Measurements from ENCODE around the gene FOXF2. TPM values are rescaled to one million over a fixed set of nuclear protein-coding genes. Genes with fewer than 3 reads are reported as not detected.

The FOXF2 gene
- total and polyA plus RNA-seq, 2 of the 13 experiments (the other 11 are each of a cell fraction or from before 2014, with no cell fraction given): not detected

GRCh38 chr6:1435806-1436205 is 46.4 kb downstream of the FOXF2 start (continued):
- TF ChIP-seq SALL2 (CRISPR knock-in tag; IDR thresholded peaks at IDR 0.05) (no peak), NFATC3 (CRISPR knock-in tag; IDR thresholded peaks at IDR 0.05) (no peak), IRF2 (CRISPR knock-in tag; IDR thresholded peaks at IDR 0.05) (no peak), EEA1 (CRISPR knock-in tag; IDR thresholded peaks at IDR 0.05; ENCODE audit: borderline replicate concordance) (no peak), ZNF383 (CRISPR knock-in tag; IDR thresholded peaks at IDR 0.05; ENCODE audit: borderline replicate concordance) (no peak), MTF1 (CRISPR knock-in tag; IDR thresholded peaks at IDR 0.05) (no peak), ONECUT2 (CRISPR knock-in tag; IDR thresholded peaks at IDR 0.05) (no peak), SKIL (CRISPR knock-in tag; IDR thresholded peaks at IDR 0.05; ENCODE audit: borderline replicate concordance) (no peak)

- intact Hi-C loops (cut with micrococcal nuclease; ENCODE audit: unreplicated experiment): loop anchor here (1.0 to 2.0 kb wide), 4 partner anchors 101 to 843 kb away; no protein-coding TSS in a partner anchor
- BruUV-seq (replicated peaks): no TSS peak
- ATAC-seq (peak; percentile 98), FAIRE-seq (peak; percentile 89), DNase-seq (ENCODE audit: low spot score) (peak; percentile 67)
- Histone ChIP-seq H3K4me3 (replicated peaks in 1 of 3; ENCODE audit: insufficient read depth in 1 of 3, low read depth in 2 of 3, low read length in 3 of 3) (no peak overlapping the region), H3K27me3 (ENCODE audit: control insufficient read depth in 1 of 2, insufficient read depth in 2 of 2, low read length in 2 of 2) (peaks cover 10 to 47% of the 10 kb centered on the region in 2 experiments), H4K20me1 (ENCODE audit: insufficient read depth, low read length) (no peaks in the 10 kb centered on the region), H3K27ac (ENCODE audit: extremely low read length, insufficient read depth, low read length) (no peak overlapping the region), H3K36me3 (replicated peaks in 1 of 2; ENCODE audit: control insufficient read depth in 1 of 2, insufficient read depth in 2 of 2, low read length in 2 of 2) (no peaks in the 10 kb centered on the region), H3K4me1 (ENCODE audit: insufficient read depth, low read length) (no peaks in the 10 kb centered on the region), H2AFZ (ENCODE audit: low read length) (no peak overlapping the region), H3K9ac (ENCODE audit: insufficient read depth, low read depth, low read length) (no peak overlapping the region), H3K79me2 (ENCODE audit: insufficient read depth, low read length) (no peaks in the 10 kb centered on the region), H3K9me3 (ENCODE audit: low read length) (no peaks in the 10 kb centered on the region), H3K4me2 (ENCODE audit: low read depth, low read length) (no peak overlapping the region)
- in situ Hi-C loops (cut with HindIII; ENCODE audit: extremely low pct_ligation_motif_present, low pct_unique_long_range_greater_than_20kb): no loop called here
- ChIA-PET CTCF (ENCODE audit: low intra/inter-chr PET ratio, low total read pairs) (interaction anchor here (1.2 to 2.1 kb wide), 7 partner anchors 12 to 1248 kb away, joined by 3 to 18 read pairs (median 5); no protein-coding TSS in a partner anchor), POLR2A (no interaction called here)
- WGBS (ENCODE audit: low lambda C conversion rate): 13% methylated on average over 18 of the region's 18 CpGs
- TF ChIP-seq MNT (IDR thresholded peaks at IDR 0.05) (no peak), SALL2 (CRISPR knock-in tag; IDR thresholded peaks at IDR 0.05) (no peak), RAD21 (CRISPR knock-in tag; IDR thresholded peaks at IDR 0.05) (peak; percentile 84), HNRNPLL (IDR thresholded peaks at IDR 0.05; ENCODE audit: low read depth, low read length, poor library complexity, severe bottlenecking) (no peak), STAG1 (CRISPR knock-in tag; IDR thresholded peaks at IDR 0.05) (peak; percentile 89), ZNF660 (CRISPR knock-in tag; IDR thresholded peaks at IDR 0.05; ENCODE audit: borderline replicate concordance, low read depth) (no peak), RFX5 (IDR thresholded peaks at IDR 0.05; ENCODE audit: low read depth, low read length) (no peak), TOPORS (CRISPR knock-in tag; IDR thresholded peaks at IDR 0.05) (no peak), CSRNP1 (CRISPR knock-in tag; IDR thresholded peaks at IDR 0.05) (no peak), ZNF652 (CRISPR knock-in tag; IDR thresholded peaks at IDR 0.05; ENCODE audit: borderline replicate concordance, low read depth) (0 out of 2 replicates have a peak, but pooled peaks have one; percentile 25)
Measured at GRCh38 chr6:1436334-1437306, 47.2 kb downstream of the FOXF2 start.

Data from HepG2 (cell line).